Caco-2 (cell line): ENCODE results near the gene EML3. TPM values are rescaled to one million over a fixed set of nuclear protein-coding genes. Genes with fewer than 3 reads are reported as not detected.
"Not testable (repeated sequence)": the region's sequence is repeated elsewhere in the genome, so short reads cannot be mapped to it uniquely, and the experiment has no call there.

ENCODE experiments used
- BruUV-seq: library from RNA; stranded (reverse); fragments of 400-500 nt; replicated peaks from 2 replicates; lab custom pipeline; 2021; lab: Mats Ljungman, UMichigan
- CTCF ChIA-PET: fragments of 300-600 bp; sonication (Branson Sonifier 250); formaldehyde crosslinking; loops from one replicate; lab custom pipeline; 2022; ENCODE audit warnings: antibody characterized with exemption; lab: Charles Lee
- POLR2A ChIA-PET: fragments of 300-600 bp; sonication (Branson Sonifier 250); formaldehyde crosslinking; loops from one replicate; lab custom pipeline; 2022; ENCODE audit warnings: antibody characterized with exemption; lab: Charles Lee
- DNase-seq, 2 experiments: peaks; one replicate each; pipeline versions ENCODE4 v3.0.0 to v3.0.0-alpha.2; 2020 to 2022
- H3K27me3 ChIP-seq: replicated peaks from 2 replicates; pipeline ENCODE4 v1.6.0; 2011; ENCODE audit warnings: low read length; ENCODE audit not compliant: control insufficient read depth, insufficient read depth
- H3K36me3 ChIP-seq: 2 replicates; pipeline ENCODE4 v1.5.1; 2011; ENCODE audit warnings: low read length; ENCODE audit not compliant: control insufficient read depth, insufficient read depth
- H3K4me1 ChIP-seq: fragments of 250-450 bp; sonication (Bioruptor Pico); 2 replicates; pipeline ENCODE4 v1.5.1; 2020; ENCODE audit warnings: mild to moderate bottlenecking
- H3K4me3 ChIP-seq: 2 replicates; pipeline ENCODE4 v1.5.1; 2011; ENCODE audit warnings: low read depth, mild to moderate bottlenecking, control low read depth, low read length
- H3K9me3 ChIP-seq: fragments of 250-450 bp; sonication (Bioruptor Pico); 2 replicates; pipeline ENCODE4 v1.5.1; 2020; ENCODE audit warnings: mild to moderate bottlenecking, moderate library complexity
- H3K27ac Mint-ChIP-seq: one replicate; pipeline ENCODE4 v1.8.0; 2022; ENCODE audit warnings: mixed read lengths; ENCODE audit not compliant: unreplicated experiment
- H3K27me3 Mint-ChIP-seq: one replicate; pipeline ENCODE4 v1.8.0; 2022; ENCODE audit warnings: mixed read lengths; ENCODE audit not compliant: insufficient read depth, unreplicated experiment
- H3K36me3 Mint-ChIP-seq: one replicate; pipeline ENCODE4 v1.8.0; 2022; ENCODE audit warnings: mild to moderate bottlenecking, mixed read lengths; ENCODE audit not compliant: insufficient read depth, unreplicated experiment
- H3K4me1 Mint-ChIP-seq: one replicate; pipeline ENCODE4 v1.8.0; 2022; ENCODE audit warnings: low read depth, mixed read lengths; ENCODE audit not compliant: unreplicated experiment
- H3K4me3 Mint-ChIP-seq: one replicate; pipeline ENCODE4 v1.8.0; 2022; ENCODE audit warnings: mild to moderate bottlenecking, moderate library complexity, mixed read lengths; ENCODE audit not compliant: unreplicated experiment
- H3K9me3 Mint-ChIP-seq: one replicate; pipeline ENCODE4 v1.8.0; 2022; ENCODE audit warnings: mixed read lengths; ENCODE audit not compliant: unreplicated experiment
- CTCF ChIP-seq, 2 experiments: fragments of 200-600 bp in 1 of 2; IDR thresholded peaks; 1 replicate in 1 of 2; 2 replicates in 1 of 2; pipeline versions ENCODE4 v1.5.1 to v1.8.0; 2011 to 2022; ENCODE audit warnings: antibody characterized with exemption in 1 of 2, control low read depth in 1 of 2, inconsistent platforms in 1 of 2, low read depth in 1 of 2, low read length in 1 of 2, mild to moderate bottlenecking in 1 of 2, moderate library complexity in 1 of 2; ENCODE audit not compliant: insufficient read depth in 1 of 2, severe bottlenecking in 1 of 2, unreplicated experiment in 1 of 2
- intact Hi-C: fragments of 100-400 bp; cut with micrococcal nuclease; formaldehyde crosslinking; loops from one replicate; pipeline ENCODE4 v1.10.0; 2022; ENCODE audit not compliant: unreplicated experiment
- total RNA-seq: library from RNA; stranded (reverse); gene quantifications from 2 replicates; pipeline ENCODE4 v1.2.3, GENCODE V29; 2022

Gene EML3
- total RNA-seq, 1 experiment from 2014 or later, result 61.2 TPM

GRCh38 chr11:62573006-62573591 is 39.5 kb downstream of the EML3 start:
- intact Hi-C loops, result loop anchor here (1.0 kb wide), 1 partner anchor 18 kb away; the partner anchor contains the start of gene TUT1
- Mint-ChIP-seq H3K9me3 (no peaks in the 10 kb centered on the region), H3K27ac (peak overlapping the region; percentile 100), H3K27me3 (no peaks in the 10 kb centered on the region), H3K4me3 (peak overlapping the region; percentile 97), H3K36me3 (peaks cover 95% of the 10 kb centered on the region), H3K4me1 (peaks cover 56% of the 10 kb centered on the region)
- ChIA-PET POLR2A (interaction anchor here (0.6 to 2.1 kb wide), 40 partner anchors 8 to 283 kb away, joined by 3 to 116 read pairs (median 5); partner anchors contain the start of genes AHNAK, B3GAT3, C11orf98 and CSKMT), CTCF (interaction anchor here (0.6 to 2.1 kb wide), 16 partner anchors 8 to 324 kb away, joined by 3 to 29 read pairs (median 6); partner anchors contain the start of genes B3GAT3, C11orf98, CSKMT and HNRNPUL2)
- Histone ChIP-seq H3K36me3 (peaks cover 6% of the 10 kb centered on the region; the same call in 1 of the 2 replicates), H3K9me3 (no peaks in the 10 kb centered on the region), H3K4me1 (peaks cover 25% of the 10 kb centered on the region), H3K27me3 (no peaks in the 10 kb centered on the region), H3K4me3 (peak overlapping the region; percentile 55)
- DNase-seq, result peak in 1 of 2 experiments; percentile 48
- BruUV-seq, result TSS peak; percentile 75
- TF ChIP-seq CTCF (IDR thresholded peaks at IDR 0.05; ENCODE audit: insufficient read depth in 1 of 2, low read depth in 1 of 2, low read length in 1 of 2, severe bottlenecking in 1 of 2, unreplicated experiment in 1 of 2), result no peak

GRCh38 chr11:62572431-62572830 is 40.1 kb downstream of the EML3 start:
- no TSS peak for BruUV-seq
- ChIA-PET POLR2A (interaction anchor here (0.7 to 1.2 kb wide), 3 partner anchors 11 to 19 kb away, joined by 3 to 6 read pairs (median 3); partner anchors contain the start of gene TUT1), CTCF (no interaction called here)

GRCh38 chr11:62571493-62571892 is 41.1 kb downstream of the EML3 start:
- Mint-ChIP-seq H3K4me1 (peaks cover 51% of the 10 kb centered on the region), H3K36me3 (peaks cover 95% of the 10 kb centered on the region), H3K27ac (peak overlapping the region; percentile 100), H3K4me3 (peak overlapping the region; percentile 97)
- H3K27me3 ChIP-seq, BruUV-seq, H3K27me3 Mint-ChIP-seq, CTCF ChIA-PET, POLR2A ChIA-PET, H3K4me3 ChIP-seq, intact Hi-C loops, DNase-seq, H3K9me3 ChIP-seq, H3K36me3 ChIP-seq, H3K9me3 Mint-ChIP-seq: not testable (repeated sequence)
- peaks cover 38% of the 10 kb centered on the region for H3K4me1 ChIP-seq

More at GRCh38 chr11:62572431-62572830, 40.1 kb downstream of the EML3 start:
- no peak for DNase-seq
- H3K4me3 Mint-ChIP-seq, result peak overlapping the region; percentile 97
- Histone ChIP-seq H3K9me3 (no peaks in the 10 kb centered on the region), H3K4me3 (peak overlapping the region; percentile 55), H3K36me3 (peaks cover 7% of the 10 kb centered on the region; the same call in 1 of the 2 replicates), H3K4me1 (peaks cover 29% of the 10 kb centered on the region), H3K27me3 (no peaks in the 10 kb centered on the region)
- no peaks in the 10 kb centered on the region for H3K9me3 Mint-ChIP-seq
- H3K27ac Mint-ChIP-seq, result peak overlapping the region; percentile 100
- peaks cover 53% of the 10 kb centered on the region for H3K4me1 Mint-ChIP-seq
- H3K36me3 Mint-ChIP-seq, result peaks cover 95% of the 10 kb centered on the region
- H3K27me3 Mint-ChIP-seq, result no peaks in the 10 kb centered on the region
- intact Hi-C loops, result no loop called here
- TF ChIP-seq CTCF (IDR thresholded peaks at IDR 0.05; ENCODE audit: insufficient read depth in 1 of 2, low read depth in 1 of 2, low read length in 1 of 2, severe bottlenecking in 1 of 2, unreplicated experiment in 1 of 2), result no peak

- intact Hi-C loops, H3K36me3 ChIP-seq, H3K9me3 Mint-ChIP-seq, H3K27me3 ChIP-seq, H3K4me3 ChIP-seq, BruUV-seq, DNase-seq, H3K27me3 Mint-ChIP-seq, CTCF ChIA-PET, H3K9me3 ChIP-seq: not testable (repeated sequence)
- POLR2A ChIA-PET, result interaction anchor here (1.0 kb wide), 1 partner anchor 20 kb away, joined by 3 read pairs; the partner anchor contains the start of gene TUT1
- Mint-ChIP-seq H3K4me3 (peak overlapping the region; percentile 97), H3K36me3 (peaks cover 95% of the 10 kb centered on the region), H3K27ac (peak overlapping the region; percentile 100), H3K4me1 (peaks cover 51% of the 10 kb centered on the region)
- H3K4me1 ChIP-seq, result peaks cover 44% of the 10 kb centered on the region
Observed at GRCh38 chr11:62570903-62571302, 41.7 kb downstream of the EML3 start.
